OCI-LY1 (cell line): ENCODE data around the gene TMEM130.

Source experiments
- H2AFZ ChIP-seq: fragments of 200-600 bp; sonication (generic), shearing (Covaris generic); 2 replicates; pipeline ENCODE4 v1.6.0; 2014; ENCODE audit warnings: antibody characterized with exemption, mild to moderate bottlenecking, low read length
- H3F3A ChIP-seq: fragments of 200-600 bp; sonication (generic), shearing (Covaris generic); 2 replicates; pipeline ENCODE4 v1.6.0; 2014; ENCODE audit warnings: mild to moderate bottlenecking, antibody characterized with exemption, low read length, moderate library complexity; ENCODE audit not compliant: insufficient read depth
- H3K27ac ChIP-seq: fragments of 200-600 bp; sonication (generic); 2 replicates; pipeline ENCODE4 v1.5.1; 2014; ENCODE audit warnings: low read length, mixed run types, mild to moderate bottlenecking, low read depth; ENCODE audit not compliant: poor library complexity, severe bottlenecking
- H3K27me3 ChIP-seq: fragments of 200-600 bp; sonication (generic); 2 replicates; pipeline ENCODE4 v1.6.0; 2014; ENCODE audit warnings: antibody characterized with exemption, mild to moderate bottlenecking, low read length, moderate library complexity; ENCODE audit not compliant: insufficient read depth
- H3K36me3 ChIP-seq: fragments of 200-600 bp; sonication (generic); 2 replicates; pipeline ENCODE4 v1.6.1; 2014; ENCODE audit warnings: mild to moderate bottlenecking, antibody characterized with exemption, low read length, moderate library complexity, mixed read lengths; ENCODE audit not compliant: insufficient read depth
- H3K4me1 ChIP-seq: fragments of 200-600 bp; sonication (generic); 2 replicates; pipeline ENCODE4 v1.5.1; 2014; ENCODE audit warnings: mild to moderate bottlenecking, low read length, moderate library complexity; ENCODE audit not compliant: insufficient read depth, severe bottlenecking
- H3K4me2 ChIP-seq: fragments of 200-600 bp; sonication (generic), shearing (Covaris generic); 2 replicates; pipeline ENCODE4 v1.6.1; 2014; ENCODE audit warnings: low read length
- H3K4me3 ChIP-seq: fragments of 200-600 bp; sonication (generic); 2 replicates; pipeline ENCODE4 v1.5.1; 2014; ENCODE audit warnings: low read length, low read depth, mild to moderate bottlenecking, mixed read lengths; ENCODE audit not compliant: poor library complexity, severe bottlenecking
- H3K79me2 ChIP-seq: fragments of 200-600 bp; shearing (Covaris generic); 2 replicates; pipeline ENCODE4 v1.6.1; 2016; ENCODE audit warnings: mixed run types, low read length, mixed read lengths; ENCODE audit not compliant: insufficient read depth
- H3K9ac ChIP-seq: fragments of 200-600 bp; sonication (generic), shearing (Covaris generic); 2 replicates; pipeline ENCODE4 v1.6.1; 2014; ENCODE audit warnings: mild to moderate bottlenecking, low read length, mixed read lengths
- H3K9me2 ChIP-seq: fragments of 200-600 bp; sonication (generic), shearing (Covaris generic); 2 replicates; pipeline ENCODE4 v1.6.1; 2014; ENCODE audit warnings: low read depth, mild to moderate bottlenecking, low read length, mixed read lengths
- H3K9me3 ChIP-seq: fragments of 200-600 bp; shearing (Covaris generic); 2 replicates; pipeline ENCODE4 v1.6.1; 2014; ENCODE audit warnings: low read length, mixed read lengths
- H4K20me1 ChIP-seq: fragments of 200-600 bp; sonication (generic), shearing (Covaris generic); 2 replicates; pipeline ENCODE4 v1.6.0; 2016; ENCODE audit warnings: mild to moderate bottlenecking, low read length; ENCODE audit not compliant: insufficient read depth
- EZH2 ChIP-seq: fragments of 200-600 bp; sonication (generic), shearing (Covaris generic); IDR thresholded peaks from 2 replicates; pipeline ENCODE4 v1.8.0; 2017; ENCODE audit warnings: borderline replicate concordance, mixed run types, mild to moderate bottlenecking, antibody characterized with exemption, low read length, moderate library complexity, mixed read lengths
- TF ChIP-seq, protein P1 (sequence below): fragments of 200-600 bp; sonication (generic), shearing (Covaris generic); IDR thresholded peaks from 2 replicates; pipeline ENCODE4 v1.5.1; 2017; ENCODE audit warnings: mild to moderate bottlenecking, antibody characterized with exemption, low read length, moderate library complexity, mixed read lengths

Gene TMEM130

DNA sequence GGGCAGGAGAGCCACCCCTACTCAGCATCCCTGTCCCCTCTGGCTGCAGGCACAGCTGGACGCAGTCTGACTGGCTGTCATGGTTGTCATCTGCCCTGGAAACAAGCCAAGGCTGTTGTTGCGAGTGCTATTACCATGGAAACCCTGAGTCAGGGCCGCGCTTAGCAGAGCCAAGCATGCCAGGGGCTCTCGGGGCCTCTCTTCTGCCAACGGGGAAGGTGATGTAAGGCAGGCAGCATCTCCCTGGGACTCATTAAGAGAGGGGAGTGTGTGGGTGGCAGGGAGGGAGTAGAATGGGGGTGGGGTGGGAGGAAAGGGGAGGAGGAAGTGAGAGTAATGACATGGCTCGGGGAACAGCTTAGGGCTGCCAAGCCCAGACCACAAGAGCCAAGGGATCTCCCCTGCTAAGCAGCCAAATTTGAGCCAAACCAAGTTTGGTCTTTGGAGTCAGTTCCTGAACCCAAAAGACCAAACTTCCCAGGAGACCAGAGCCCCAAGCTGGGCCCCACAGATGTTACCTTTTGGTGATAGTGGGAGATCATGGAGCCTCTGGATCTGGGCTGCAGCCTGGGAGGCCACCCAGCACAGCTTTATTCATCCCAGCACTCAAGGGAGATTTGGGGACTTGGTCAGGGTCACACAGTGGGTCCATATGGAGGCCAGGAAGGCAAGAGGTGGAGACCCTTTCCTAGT, 67.6 kb downstream of the TMEM130 start:
- no peaks in the 10 kb centered on the region for H3K79me2 ChIP-seq
- no peaks in the 10 kb centered on the region for H3K4me1 ChIP-seq
- no peak overlapping the region for H3K27ac ChIP-seq
- H3K36me3 ChIP-seq: no peaks in the 10 kb centered on the region; the same call in 1 of the 2 replicates
- no peak overlapping the region for H3K4me3 ChIP-seq
- TF ChIP-seq, protein P1, sequence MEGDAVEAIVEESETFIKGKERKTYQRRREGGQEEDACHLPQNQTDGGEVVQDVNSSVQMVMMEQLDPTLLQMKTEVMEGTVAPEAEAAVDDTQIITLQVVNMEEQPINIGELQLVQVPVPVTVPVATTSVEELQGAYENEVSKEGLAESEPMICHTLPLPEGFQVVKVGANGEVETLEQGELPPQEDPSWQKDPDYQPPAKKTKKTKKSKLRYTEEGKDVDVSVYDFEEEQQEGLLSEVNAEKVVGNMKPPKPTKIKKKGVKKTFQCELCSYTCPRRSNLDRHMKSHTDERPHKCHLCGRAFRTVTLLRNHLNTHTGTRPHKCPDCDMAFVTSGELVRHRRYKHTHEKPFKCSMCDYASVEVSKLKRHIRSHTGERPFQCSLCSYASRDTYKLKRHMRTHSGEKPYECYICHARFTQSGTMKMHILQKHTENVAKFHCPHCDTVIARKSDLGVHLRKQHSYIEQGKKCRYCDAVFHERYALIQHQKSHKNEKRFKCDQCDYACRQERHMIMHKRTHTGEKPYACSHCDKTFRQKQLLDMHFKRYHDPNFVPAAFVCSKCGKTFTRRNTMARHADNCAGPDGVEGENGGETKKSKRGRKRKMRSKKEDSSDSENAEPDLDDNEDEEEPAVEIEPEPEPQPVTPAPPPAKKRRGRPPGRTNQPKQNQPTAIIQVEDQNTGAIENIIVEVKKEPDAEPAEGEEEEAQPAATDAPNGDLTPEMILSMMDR: no peak
- no peak for TF ChIP-seq EZH2
- no peak overlapping the region for H3K4me2 ChIP-seq
- peaks cover 26% of the 10 kb centered on the region for H3K27me3 ChIP-seq
- H3K9me3 ChIP-seq: peaks cover 10% of the 10 kb centered on the region
- H3F3A ChIP-seq: no peaks in the 10 kb centered on the region
- H3K9ac ChIP-seq: no peak overlapping the region
- no peak overlapping the region for H2AFZ ChIP-seq
- no peaks in the 10 kb centered on the region for H4K20me1 ChIP-seq
- no peaks in the 10 kb centered on the region for H3K9me2 ChIP-seq

DNA sequence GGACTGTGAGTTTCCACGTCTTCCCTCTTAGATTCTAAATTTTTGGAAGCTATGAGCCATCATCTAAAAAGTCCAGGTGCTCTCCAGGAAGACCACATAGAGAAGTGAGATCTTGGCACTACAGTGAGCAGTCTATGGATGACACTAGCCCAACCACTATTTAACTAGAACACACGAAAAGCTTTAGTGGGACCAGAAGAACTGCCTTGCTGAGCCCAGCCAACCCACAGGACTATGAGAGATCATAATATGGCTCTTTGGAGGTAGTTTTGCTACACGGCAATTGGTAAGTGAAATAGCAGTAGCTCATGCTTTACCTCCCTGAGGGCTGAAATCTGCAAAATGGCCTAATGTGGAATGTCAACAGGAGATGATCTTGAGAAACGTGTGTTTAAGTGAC, 68.8 kb downstream of the TMEM130 start:
- Histone ChIP-seq H3F3A (no peaks in the 10 kb centered on the region), H2AFZ (no peak overlapping the region), H3K27me3 (peaks cover 26% of the 10 kb centered on the region), H3K36me3 (no peaks in the 10 kb centered on the region; the same call in 1 of the 2 replicates), H3K4me1 (no peaks in the 10 kb centered on the region), H3K79me2 (no peaks in the 10 kb centered on the region), H4K20me1 (no peaks in the 10 kb centered on the region), H3K4me3 (no peak overlapping the region), H3K4me2 (no peak overlapping the region), H3K27ac (no peak overlapping the region), H3K9me2 (no peaks in the 10 kb centered on the region), H3K9me3 (peaks cover 10% of the 10 kb centered on the region), H3K9ac (no peak overlapping the region)
- TF ChIP-seq EZH2: no peak
- TF ChIP-seq, protein P1: no peak

DNA sequence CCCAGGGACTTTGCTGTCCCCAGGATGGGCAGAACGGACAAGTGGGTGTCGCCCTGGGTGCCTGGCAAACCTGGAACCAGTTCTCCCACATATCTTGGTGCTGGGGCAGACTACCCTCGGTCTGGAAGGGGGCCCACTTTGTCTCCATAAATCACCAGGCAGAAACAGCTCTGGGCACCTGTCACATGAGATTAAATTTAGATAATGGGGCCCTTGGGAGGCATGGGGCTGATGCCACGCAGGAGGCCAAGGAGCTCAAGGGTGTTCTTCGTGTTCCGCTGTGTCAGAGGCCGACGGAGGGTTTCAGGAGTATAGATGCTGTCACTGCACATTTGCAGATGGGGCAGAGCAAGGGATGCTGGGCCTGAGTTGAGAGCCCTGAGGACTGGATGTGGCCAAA, 72.7 kb downstream of the TMEM130 start:
- H3K79me2 ChIP-seq: no peaks in the 10 kb centered on the region
- H3F3A ChIP-seq: no peaks in the 10 kb centered on the region
- H3K9me3 ChIP-seq: peaks cover 10% of the 10 kb centered on the region
- no peaks in the 10 kb centered on the region for H3K9me2 ChIP-seq
- TF ChIP-seq EZH2: no peak
- TF ChIP-seq, protein P1: no peak
- no peak overlapping the region for H3K9ac ChIP-seq
- H3K4me2 ChIP-seq: no peak overlapping the region
- no peaks in the 10 kb centered on the region for H4K20me1 ChIP-seq
- H3K36me3 ChIP-seq: no peaks in the 10 kb centered on the region; the same call in 1 of the 2 replicates
- peaks cover 14% of the 10 kb centered on the region; the same call in 1 of the 2 replicates for H3K27me3 ChIP-seq
- no peaks in the 10 kb centered on the region for H3K4me1 ChIP-seq
- H3K4me3 ChIP-seq: no peak overlapping the region
- no peak overlapping the region for H2AFZ ChIP-seq
- H3K27ac ChIP-seq: no peak overlapping the region
